Measurements from ENCODE around the gene DAGLB.

Gene DAGLB

GRCh38 chr7:6367701-6368211 lies 80.0 kb downstream of the DAGLB start:
- DNase-seq, result no peak

DNA sequence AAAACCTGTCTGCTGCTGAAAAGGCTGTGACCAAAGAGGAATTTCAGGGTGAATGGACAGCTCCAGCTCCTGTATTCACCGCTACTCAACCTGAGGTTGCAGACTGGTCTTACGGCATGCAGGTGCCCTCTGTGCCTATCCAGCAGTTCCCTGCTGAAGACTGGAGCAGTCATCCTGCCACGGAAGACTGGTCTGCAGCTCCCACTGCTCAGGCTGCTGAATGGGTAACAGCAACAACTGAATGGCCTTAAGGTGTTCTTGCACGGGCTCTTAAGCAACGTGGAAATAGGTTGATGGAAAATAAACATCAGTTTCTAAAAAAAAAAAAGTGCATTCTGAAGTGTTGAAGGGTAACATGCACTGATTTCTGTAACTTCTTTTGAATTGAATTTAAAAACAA lies 82.3 kb downstream of the DAGLB start:
- no peak for DNase-seq

GRCh38 chr7:6360841-6361240 lies 86.9 kb downstream of the DAGLB start:
- no peak for DNase-seq

- DNase-seq, result no peak
These were observed 88.0 kb downstream of the DAGLB start for GRCh38 chr7:6359734-6360133.

All from C1 segment of cervical spinal cord (tissue), 14 donors.